SU-DHL-6 (cell line): ENCODE data around the gene PMP22.

Experiments used
- H2AFZ ChIP-seq: fragments of 200-600 bp; sonication (generic); 2 replicates; pipeline ENCODE4 v1.6.1; 2014; ENCODE audit warnings: low read depth, mild to moderate bottlenecking, moderate library complexity, mixed read lengths, antibody characterized with exemption, low read length; ENCODE audit not compliant: severe bottlenecking
- H3F3A ChIP-seq: fragments of 200-600 bp; shearing (Covaris generic); 2 replicates; pipeline ENCODE4 v1.6.0; 2016; ENCODE audit warnings: antibody characterized with exemption, mild to moderate bottlenecking; ENCODE audit not compliant: insufficient read depth
- H3K27ac ChIP-seq: fragments of 200-600 bp; sonication (generic); 2 replicates; pipeline ENCODE4 v1.5.1; 2016; ENCODE audit warnings: low read depth, mild to moderate bottlenecking, low read length, moderate library complexity, mixed read lengths
- H3K27me3 ChIP-seq: fragments of 200-600 bp; sonication (generic), shearing (Covaris generic); 2 replicates; pipeline ENCODE4 v1.6.0; 2014; ENCODE audit warnings: mild to moderate bottlenecking, low read length
- H3K36me3 ChIP-seq: fragments of 200-600 bp; sonication (generic); 2 replicates; pipeline ENCODE4 v1.6.1; 2014; ENCODE audit warnings: mild to moderate bottlenecking, low read length, mixed read lengths
- H3K4me2 ChIP-seq: fragments of 300-600, 200-600 bp; shearing (Covaris generic), sonication (generic); 2 replicates; pipeline ENCODE4 v1.6.0; 2014; ENCODE audit warnings: low read length, low read depth, mild to moderate bottlenecking; ENCODE audit not compliant: poor library complexity, severe bottlenecking
- H3K4me3 ChIP-seq: fragments of 200-600 bp; sonication (generic); 2 replicates; pipeline ENCODE4 v1.5.1; 2014; ENCODE audit warnings: antibody characterized with exemption, low read length, mild to moderate bottlenecking, mixed read lengths; ENCODE audit not compliant: insufficient read depth, poor library complexity, severe bottlenecking
- H3K79me2 ChIP-seq: fragments of 200-600 bp; sonication (generic); 2 replicates; pipeline ENCODE4 v1.6.1; 2014; ENCODE audit warnings: mild to moderate bottlenecking, low read length, moderate library complexity; ENCODE audit not compliant: insufficient read depth
- H3K9ac ChIP-seq: fragments of 200-600 bp; sonication (generic); 2 replicates; pipeline ENCODE4 v1.7.0; 2014; ENCODE audit warnings: mild to moderate bottlenecking, low read length
- H3K9me2 ChIP-seq: fragments of 200-600 bp; sonication (generic); replicated peaks from 2 replicates; pipeline ENCODE4 v1.6.1; 2014; ENCODE audit warnings: low read length; ENCODE audit not compliant: insufficient read depth
- H3K9me3 ChIP-seq: fragments of 200-600 bp; sonication (generic); 2 replicates; pipeline ENCODE4 v1.6.1; 2014; ENCODE audit warnings: low read length, mixed read lengths; ENCODE audit not compliant: insufficient read depth
- H4K20me1 ChIP-seq: fragments of 200-600 bp; sonication (generic); 2 replicates; pipeline ENCODE4 v1.6.1; 2014; ENCODE audit warnings: low read depth, mild to moderate bottlenecking, antibody characterized with exemption, low read length, moderate library complexity, mixed read lengths
- EZH2phosphoT487 ChIP-seq: fragments of 200-600 bp; sonication (generic), shearing (Covaris generic); conservative IDR thresholded peaks from 2 replicates; pipeline ENCODE4 v1.6.1; 2018; ENCODE audit warnings: mild to moderate bottlenecking, antibody characterized with exemption, low read length, moderate library complexity, mixed read lengths
- TF ChIP-seq, protein P1 (sequence below): fragments of 200-600 bp; sonication (generic); IDR thresholded peaks from one replicate; pipeline ENCODE4 v1.5.1; 2017; ENCODE audit warnings: antibody characterized with exemption, mild to moderate bottlenecking, low read length, moderate library complexity; ENCODE audit not compliant: insufficient read depth, poor library complexity, severe bottlenecking

The PMP22 gene

DNA sequence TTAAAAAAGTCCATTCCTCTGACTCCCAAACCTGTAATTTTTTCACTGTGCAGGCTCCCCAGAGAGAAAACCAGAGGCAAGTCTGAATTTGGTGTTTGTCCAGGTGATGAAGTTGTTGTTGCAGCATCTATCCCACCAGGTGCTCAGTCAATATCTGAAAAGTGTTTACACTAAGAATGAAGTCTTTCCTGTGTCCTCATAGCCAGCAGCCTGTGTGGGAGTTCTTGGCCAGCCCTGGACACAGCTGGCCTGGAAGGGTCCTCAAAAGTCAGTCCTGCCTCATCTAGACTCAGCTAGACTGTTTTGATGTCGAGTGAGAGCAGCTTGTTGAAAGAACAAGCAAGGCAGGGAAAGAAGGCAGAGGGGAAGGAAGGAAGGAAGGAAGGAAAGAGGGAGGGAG, 3.3 kb upstream of the PMP22 start:
- TF ChIP-seq, protein P1, sequence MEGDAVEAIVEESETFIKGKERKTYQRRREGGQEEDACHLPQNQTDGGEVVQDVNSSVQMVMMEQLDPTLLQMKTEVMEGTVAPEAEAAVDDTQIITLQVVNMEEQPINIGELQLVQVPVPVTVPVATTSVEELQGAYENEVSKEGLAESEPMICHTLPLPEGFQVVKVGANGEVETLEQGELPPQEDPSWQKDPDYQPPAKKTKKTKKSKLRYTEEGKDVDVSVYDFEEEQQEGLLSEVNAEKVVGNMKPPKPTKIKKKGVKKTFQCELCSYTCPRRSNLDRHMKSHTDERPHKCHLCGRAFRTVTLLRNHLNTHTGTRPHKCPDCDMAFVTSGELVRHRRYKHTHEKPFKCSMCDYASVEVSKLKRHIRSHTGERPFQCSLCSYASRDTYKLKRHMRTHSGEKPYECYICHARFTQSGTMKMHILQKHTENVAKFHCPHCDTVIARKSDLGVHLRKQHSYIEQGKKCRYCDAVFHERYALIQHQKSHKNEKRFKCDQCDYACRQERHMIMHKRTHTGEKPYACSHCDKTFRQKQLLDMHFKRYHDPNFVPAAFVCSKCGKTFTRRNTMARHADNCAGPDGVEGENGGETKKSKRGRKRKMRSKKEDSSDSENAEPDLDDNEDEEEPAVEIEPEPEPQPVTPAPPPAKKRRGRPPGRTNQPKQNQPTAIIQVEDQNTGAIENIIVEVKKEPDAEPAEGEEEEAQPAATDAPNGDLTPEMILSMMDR: no peak
- no peak for TF ChIP-seq EZH2phosphoT487
- Histone ChIP-seq H3K27me3 (no peaks in the 10 kb centered on the region), H3K36me3 (no peaks in the 10 kb centered on the region), H3K9me3 (no peaks in the 10 kb centered on the region), H3K4me2 (no peak overlapping the region), H3K27ac (no peak overlapping the region), H3K79me2 (no peaks in the 10 kb centered on the region), H3K9me2 (no peaks in the 10 kb centered on the region), H4K20me1 (no peaks in the 10 kb centered on the region), H2AFZ (no peak overlapping the region), H3K4me3 (no peak overlapping the region), H3K9ac (no peak overlapping the region), H3F3A (no peaks in the 10 kb centered on the region)

DNA sequence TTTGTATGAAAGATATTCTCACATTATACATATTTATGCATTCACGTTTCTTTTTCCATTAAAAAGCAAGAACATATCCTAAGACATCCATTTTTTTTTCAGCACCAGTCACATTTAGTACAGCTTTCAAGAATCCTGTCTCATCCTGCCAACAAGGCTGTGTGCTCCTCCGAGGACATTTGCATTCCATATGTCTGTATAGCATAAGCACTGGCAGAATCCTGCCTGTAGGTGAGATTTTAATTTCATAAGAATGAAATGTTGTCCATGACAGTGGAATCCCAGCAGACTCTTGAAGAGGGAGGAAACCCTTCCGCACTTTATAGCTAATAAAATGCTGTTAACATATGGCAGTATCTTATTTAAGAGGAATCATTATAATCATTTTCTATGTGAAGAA, 2.9 kb upstream of the PMP22 start:
- Histone ChIP-seq H3K4me2 (no peak overlapping the region), H3K27me3 (no peaks in the 10 kb centered on the region), H3K27ac (no peak overlapping the region), H3K9ac (no peak overlapping the region), H2AFZ (no peak overlapping the region), H3K79me2 (no peaks in the 10 kb centered on the region), H3K4me3 (no peak overlapping the region), H3F3A (no peaks in the 10 kb centered on the region), H4K20me1 (no peaks in the 10 kb centered on the region), H3K9me3 (no peaks in the 10 kb centered on the region), H3K9me2 (no peaks in the 10 kb centered on the region), H3K36me3 (no peaks in the 10 kb centered on the region)
- TF ChIP-seq, protein P1: no peak
- TF ChIP-seq EZH2phosphoT487: no peak

DNA sequence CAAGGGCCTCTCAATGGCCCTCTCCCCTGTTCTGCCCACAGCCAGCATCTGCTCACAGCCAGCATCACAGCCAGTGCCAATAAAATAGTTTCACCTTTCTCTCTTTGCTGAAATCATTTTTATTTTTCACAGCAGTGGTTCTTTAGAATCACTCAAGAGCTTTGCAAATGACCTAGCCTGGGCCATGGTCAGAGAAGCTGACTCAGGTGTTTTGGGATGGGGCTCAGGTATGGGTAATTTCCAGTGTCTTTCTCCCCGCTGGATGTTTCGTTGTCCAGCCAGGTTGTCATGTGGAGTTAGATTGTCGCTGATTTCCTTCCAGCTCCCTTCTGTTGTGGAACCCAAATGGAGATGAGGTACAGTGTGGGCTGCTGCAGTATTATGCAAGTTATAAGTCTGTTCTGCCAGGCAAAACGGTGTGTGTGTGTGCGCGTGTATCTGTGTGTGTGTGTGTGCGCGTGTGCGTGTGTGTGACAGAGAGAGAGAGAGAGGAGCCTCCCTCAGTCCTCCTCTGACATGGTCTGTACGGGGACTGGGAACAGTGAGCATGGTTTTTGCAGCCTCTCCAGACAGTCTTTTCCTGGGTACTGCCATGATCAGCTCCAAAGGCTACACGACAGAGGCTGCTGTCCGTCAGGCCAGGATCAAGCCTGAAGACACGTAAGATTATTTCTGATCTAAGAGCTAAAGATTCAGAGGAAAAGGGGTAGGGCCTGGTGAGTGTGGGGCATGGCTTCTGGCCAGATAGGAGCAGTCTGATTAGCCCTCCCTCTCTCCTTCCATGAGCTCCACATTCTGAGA, 1.4 kb upstream of the PMP22 start:
- Histone ChIP-seq H3K27me3 (no peaks in the 10 kb centered on the region), H2AFZ (no peak overlapping the region)

More for the DNA sequence above, 1.4 kb upstream of the PMP22 start:
- Histone ChIP-seq H3K4me3 (no peak overlapping the region), H3K27ac (no peak overlapping the region), H3K79me2 (no peaks in the 10 kb centered on the region), H3F3A (no peaks in the 10 kb centered on the region), H3K36me3 (no peaks in the 10 kb centered on the region), H3K9me3 (no peaks in the 10 kb centered on the region), H3K4me2 (no peak overlapping the region), H3K9me2 (no peaks in the 10 kb centered on the region), H4K20me1 (no peaks in the 10 kb centered on the region), H3K9ac (no peak overlapping the region)
- TF ChIP-seq, protein P1: no peak
- no peak for TF ChIP-seq EZH2phosphoT487
